ENCODE results near the gene ARHGAP29.

ARHGAP29 gene

DNA sequence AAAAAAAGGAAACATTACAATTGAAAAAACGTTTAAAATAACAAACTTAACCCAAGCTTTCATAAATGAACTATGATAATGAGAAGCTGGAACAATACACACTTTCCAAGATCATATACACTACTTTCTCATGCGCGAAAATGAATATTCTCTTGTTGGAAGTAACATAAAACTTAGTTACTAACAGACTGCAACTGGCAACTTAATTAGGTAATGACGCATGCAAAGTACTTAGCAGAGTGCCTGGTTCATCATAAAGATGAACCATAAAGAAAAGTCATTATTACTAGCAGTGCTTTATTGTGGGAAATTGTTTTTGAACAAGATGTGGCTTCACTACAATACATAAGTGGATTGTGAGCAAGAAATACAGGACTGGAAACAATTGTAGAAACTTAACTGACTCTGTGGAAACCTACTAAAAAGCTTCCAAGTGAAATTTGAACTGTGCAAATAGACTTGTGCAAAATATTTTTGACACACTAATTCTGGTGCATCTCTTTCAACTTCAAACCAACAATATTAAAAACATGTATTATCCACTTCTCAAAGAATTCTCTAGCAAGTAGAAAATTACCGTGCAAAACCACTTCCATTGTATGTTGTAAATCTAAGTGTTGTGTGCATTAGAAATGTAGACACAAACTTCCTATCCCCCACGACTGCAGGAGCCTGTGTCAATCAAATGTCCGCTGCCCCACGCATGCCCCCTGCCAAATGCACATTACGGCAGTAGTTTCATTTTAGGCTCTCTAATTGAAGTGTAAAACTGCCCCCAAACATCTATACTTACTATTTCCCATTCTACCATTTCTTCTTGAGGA, 2.0 kb downstream of the ARHGAP29 start:
- no peaks in the 10 kb centered on the region for H3K36me3 ChIP-seq (ENCODE audit: control insufficient read depth, insufficient read depth, low read length)
- peaks cover 45% of the 10 kb centered on the region for H3K27me3 ChIP-seq (ENCODE audit: control insufficient read depth, insufficient read depth, low read length)
- peak overlapping the region; percentile 96; the same call in 1 of the 2 replicates for H3K4me3 ChIP-seq (ENCODE audit: low read depth, low read length)
- no peaks in the 10 kb centered on the region for H3K9me3 ChIP-seq (ENCODE audit: control insufficient read depth, insufficient read depth, low read depth, low read length)
- H3K4me1 ChIP-seq (ENCODE audit: control insufficient read depth, insufficient read depth, low read length): peaks cover 15% of the 10 kb centered on the region
- H3K27ac ChIP-seq (ENCODE audit: low read depth, low read length): no peak overlapping the region
- no peak overlapping the region for H3K9ac ChIP-seq (ENCODE audit: low read length)

DNA sequence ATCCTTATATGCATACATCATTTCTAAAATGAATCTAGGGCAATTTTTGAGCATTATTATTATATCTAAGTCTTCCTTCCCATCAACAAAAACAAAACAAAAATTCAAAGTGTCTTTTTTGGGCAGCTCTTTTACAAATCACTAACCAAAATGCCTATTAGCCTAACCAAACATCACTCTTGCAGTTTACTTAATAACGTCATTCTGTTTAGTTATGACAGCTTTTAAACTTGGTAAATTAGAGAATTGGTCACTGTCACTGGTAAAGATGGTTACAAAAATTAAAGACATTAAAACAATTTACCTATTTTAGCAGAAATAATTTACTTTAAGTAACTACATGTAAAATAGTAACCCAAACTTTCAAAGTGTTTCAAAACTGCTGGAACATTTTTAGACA, 2.8 kb downstream of the ARHGAP29 start:
- H3K4me3 ChIP-seq (ENCODE audit: low read depth, low read length): no peak overlapping the region
- H3K4me1 ChIP-seq (ENCODE audit: control insufficient read depth, insufficient read depth, low read length): peaks cover 15% of the 10 kb centered on the region
- H3K9me3 ChIP-seq (ENCODE audit: control insufficient read depth, insufficient read depth, low read depth, low read length): no peaks in the 10 kb centered on the region
- H3K27me3 ChIP-seq (ENCODE audit: control insufficient read depth, insufficient read depth, low read length): peaks cover 41% of the 10 kb centered on the region
- no peak overlapping the region for H3K9ac ChIP-seq (ENCODE audit: low read length)
- H3K27ac ChIP-seq (ENCODE audit: low read depth, low read length): no peak overlapping the region
- no peaks in the 10 kb centered on the region for H3K36me3 ChIP-seq (ENCODE audit: control insufficient read depth, insufficient read depth, low read length)

DNA sequence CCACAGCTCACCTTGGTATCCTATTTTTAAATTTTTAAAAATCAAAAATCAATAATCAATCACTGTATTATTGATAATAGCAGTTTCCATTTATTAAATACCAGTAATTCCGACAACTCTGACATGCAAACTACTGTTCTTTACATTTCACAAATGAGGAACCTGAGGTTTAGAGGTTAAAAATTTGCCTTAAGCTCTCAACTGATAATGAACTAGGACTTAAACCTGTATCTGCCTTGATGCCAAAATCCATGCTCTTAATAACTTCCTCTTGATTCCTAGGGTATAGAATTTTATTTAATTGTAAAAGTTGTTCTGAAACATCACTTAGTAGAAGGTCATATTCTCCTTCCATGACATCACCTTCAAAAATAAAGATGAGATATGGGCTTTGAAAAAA, 5.6 kb downstream of the ARHGAP29 start:
- Histone ChIP-seq H3K27me3 (ENCODE audit: control insufficient read depth, insufficient read depth, low read length) (peaks cover 18% of the 10 kb centered on the region), H3K9ac (ENCODE audit: low read length) (no peak overlapping the region), H3K36me3 (ENCODE audit: control insufficient read depth, insufficient read depth, low read length) (no peaks in the 10 kb centered on the region), H3K9me3 (ENCODE audit: control insufficient read depth, insufficient read depth, low read depth, low read length) (no peaks in the 10 kb centered on the region), H3K4me1 (ENCODE audit: control insufficient read depth, insufficient read depth, low read length) (peaks cover 10% of the 10 kb centered on the region), H3K27ac (ENCODE audit: low read depth, low read length) (no peak overlapping the region), H3K4me3 (ENCODE audit: low read depth, low read length) (no peak overlapping the region)

DNA sequence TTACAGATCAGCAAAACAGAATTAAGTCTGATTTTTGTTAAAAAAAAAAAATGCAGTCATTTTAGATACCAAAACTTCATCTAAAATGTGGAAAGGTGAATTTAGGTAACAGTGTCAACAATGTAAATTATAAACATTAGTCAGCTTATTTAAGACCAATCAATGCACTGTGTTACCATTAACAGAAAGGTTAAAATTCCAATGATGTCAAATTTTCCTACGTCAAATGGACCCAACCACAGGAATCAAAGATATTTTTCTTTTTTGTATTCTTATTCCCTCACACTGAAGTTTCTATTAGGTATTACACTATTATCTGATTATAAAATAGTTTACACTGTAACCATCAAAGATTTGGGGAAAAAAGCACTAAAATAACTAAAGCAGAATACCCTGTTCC, 6.5 kb downstream of the ARHGAP29 start:
- Histone ChIP-seq H3K36me3 (ENCODE audit: control insufficient read depth, insufficient read depth, low read length) (no peaks in the 10 kb centered on the region), H3K27ac (ENCODE audit: low read depth, low read length) (no peak overlapping the region), H3K4me1 (ENCODE audit: control insufficient read depth, insufficient read depth, low read length) (peaks cover 10% of the 10 kb centered on the region), H3K27me3 (ENCODE audit: control insufficient read depth, insufficient read depth, low read length) (peaks cover 10% of the 10 kb centered on the region), H3K9me3 (ENCODE audit: control insufficient read depth, insufficient read depth, low read depth, low read length) (no peaks in the 10 kb centered on the region), H3K4me3 (ENCODE audit: low read depth, low read length) (no peak overlapping the region), H3K9ac (ENCODE audit: low read length) (no peak overlapping the region)

DNA sequence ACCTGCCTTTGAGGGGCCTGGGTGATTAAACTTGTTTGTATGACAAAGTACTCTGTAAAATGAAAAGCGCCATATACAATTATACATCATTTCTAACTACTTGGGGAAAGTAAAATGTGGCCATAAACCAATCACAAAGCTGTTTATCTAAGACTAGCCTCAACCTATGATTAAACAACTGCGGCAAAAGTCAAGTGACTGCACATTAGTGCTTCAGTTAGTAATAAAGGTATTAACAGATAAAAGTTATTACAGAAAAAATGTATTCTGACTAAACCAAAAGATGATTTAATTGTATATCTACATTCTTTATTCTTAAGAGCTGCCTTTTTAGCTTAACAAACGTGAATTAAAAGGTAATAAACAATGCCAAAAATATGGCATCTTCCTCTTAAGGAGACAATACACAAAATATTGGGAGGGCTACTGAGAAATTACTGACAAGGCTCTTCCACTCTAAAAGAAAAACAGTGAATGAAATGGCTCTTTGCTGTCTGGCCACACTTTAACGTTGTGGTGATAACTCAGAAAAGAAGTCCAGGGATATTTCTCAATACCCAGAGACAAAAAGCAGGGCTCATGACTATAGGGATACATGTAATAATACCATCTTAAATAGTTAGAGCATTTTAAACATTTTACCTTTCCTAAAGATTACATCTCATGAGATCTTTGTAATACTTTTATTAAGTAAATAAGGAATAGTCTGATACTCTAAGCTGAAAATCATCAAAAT, 8.6 kb downstream of the ARHGAP29 start:
- Histone ChIP-seq H3K9me3 (ENCODE audit: control insufficient read depth, insufficient read depth, low read depth, low read length) (no peaks in the 10 kb centered on the region), H3K27ac (ENCODE audit: low read depth, low read length) (no peak overlapping the region), H3K27me3 (ENCODE audit: control insufficient read depth, insufficient read depth, low read length) (no peaks in the 10 kb centered on the region), H3K4me1 (ENCODE audit: control insufficient read depth, insufficient read depth, low read length) (peaks cover 8% of the 10 kb centered on the region), H3K36me3 (ENCODE audit: control insufficient read depth, insufficient read depth, low read length) (no peaks in the 10 kb centered on the region), H3K4me3 (ENCODE audit: low read depth, low read length) (no peak overlapping the region), H3K9ac (ENCODE audit: low read length) (no peak overlapping the region)

DNA sequence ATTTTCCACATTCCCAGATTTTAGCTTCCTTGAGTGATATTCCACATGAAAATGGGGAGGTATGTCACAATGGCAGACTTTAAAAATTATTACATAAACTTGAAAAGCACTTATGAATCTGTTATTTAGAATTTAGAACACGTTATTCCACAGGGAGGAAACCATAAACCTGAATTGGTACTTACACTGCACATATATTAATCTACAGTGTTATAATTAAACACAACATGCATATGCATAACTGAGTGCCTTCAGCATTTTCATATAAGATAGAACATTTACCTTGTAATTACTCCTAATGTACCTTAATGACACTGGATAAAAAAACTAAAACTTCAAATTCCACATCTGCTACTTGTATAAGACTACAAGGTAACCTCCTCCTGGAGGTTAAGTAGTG, 9.8 kb downstream of the ARHGAP29 start:
- H3K4me1 ChIP-seq (ENCODE audit: control insufficient read depth, insufficient read depth, low read length): no peaks in the 10 kb centered on the region
- H3K9ac ChIP-seq (ENCODE audit: low read length): no peak overlapping the region
- no peaks in the 10 kb centered on the region for H3K9me3 ChIP-seq (ENCODE audit: control insufficient read depth, insufficient read depth, low read depth, low read length)
- no peaks in the 10 kb centered on the region for H3K36me3 ChIP-seq (ENCODE audit: control insufficient read depth, insufficient read depth, low read length)
- H3K4me3 ChIP-seq (ENCODE audit: low read depth, low read length): no peak overlapping the region
- H3K27me3 ChIP-seq (ENCODE audit: control insufficient read depth, insufficient read depth, low read length): no peaks in the 10 kb centered on the region
- H3K27ac ChIP-seq (ENCODE audit: low read depth, low read length): no peak overlapping the region

DNA sequence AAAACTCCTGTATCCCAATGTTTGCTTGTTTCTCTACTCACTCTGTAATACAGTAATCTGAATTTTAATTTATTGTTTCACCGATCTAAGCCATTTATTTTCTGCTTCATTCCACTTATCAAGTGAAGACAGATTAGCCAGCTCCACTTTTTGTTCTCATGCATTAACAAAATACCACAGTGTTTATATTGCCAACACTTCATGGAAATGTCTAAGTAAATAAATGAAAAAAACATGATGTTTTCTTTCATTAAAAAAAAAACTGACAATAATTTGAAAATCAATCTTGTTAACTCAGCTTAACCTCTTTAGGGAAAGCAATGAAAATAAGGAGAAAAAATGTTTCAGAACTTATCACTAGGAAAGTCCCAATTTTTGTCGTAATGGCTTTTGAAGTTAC, 11.5 kb downstream of the ARHGAP29 start:
- Histone ChIP-seq H3K9me3 (ENCODE audit: control insufficient read depth, insufficient read depth, low read depth, low read length) (no peaks in the 10 kb centered on the region), H3K27me3 (ENCODE audit: control insufficient read depth, insufficient read depth, low read length) (no peaks in the 10 kb centered on the region), H3K27ac (ENCODE audit: low read depth, low read length) (no peak overlapping the region), H3K4me1 (ENCODE audit: control insufficient read depth, insufficient read depth, low read length) (no peaks in the 10 kb centered on the region), H3K9ac (ENCODE audit: low read length) (no peak overlapping the region), H3K36me3 (ENCODE audit: control insufficient read depth, insufficient read depth, low read length) (no peaks in the 10 kb centered on the region), H3K4me3 (ENCODE audit: low read depth, low read length) (no peak overlapping the region)

DNA sequence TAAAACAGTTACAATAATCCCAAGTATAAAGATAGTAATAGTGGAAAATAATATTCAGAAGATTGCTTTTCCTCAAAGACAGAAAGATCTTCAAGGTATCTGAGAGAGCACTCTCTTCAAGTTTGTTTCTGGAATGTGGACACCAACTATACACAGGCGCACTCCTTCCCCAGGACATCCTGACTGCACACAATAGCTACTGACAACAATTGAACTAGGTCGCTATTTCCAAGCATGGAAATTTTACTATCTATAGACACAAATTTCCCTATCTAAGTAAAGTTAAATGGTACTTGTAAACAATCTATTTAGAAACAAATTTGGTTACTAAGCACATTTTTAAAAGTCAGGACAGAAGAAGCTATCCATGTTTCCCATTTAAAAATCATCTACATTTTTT, 19.1 kb downstream of the ARHGAP29 start:
- H3K9ac ChIP-seq (ENCODE audit: low read length): no peak overlapping the region
- H3K4me1 ChIP-seq (ENCODE audit: control insufficient read depth, insufficient read depth, low read length): peaks cover 5% of the 10 kb centered on the region; the same call in 1 of the 2 replicates
- no peaks in the 10 kb centered on the region for H3K36me3 ChIP-seq (ENCODE audit: control insufficient read depth, insufficient read depth, low read length)
- no peak overlapping the region for H3K27ac ChIP-seq (ENCODE audit: low read depth, low read length)
- H3K9me3 ChIP-seq (ENCODE audit: control insufficient read depth, insufficient read depth, low read depth, low read length): no peaks in the 10 kb centered on the region
- H3K4me3 ChIP-seq (ENCODE audit: low read depth, low read length): no peak overlapping the region
- no peaks in the 10 kb centered on the region for H3K27me3 ChIP-seq (ENCODE audit: control insufficient read depth, insufficient read depth, low read length)

DNA sequence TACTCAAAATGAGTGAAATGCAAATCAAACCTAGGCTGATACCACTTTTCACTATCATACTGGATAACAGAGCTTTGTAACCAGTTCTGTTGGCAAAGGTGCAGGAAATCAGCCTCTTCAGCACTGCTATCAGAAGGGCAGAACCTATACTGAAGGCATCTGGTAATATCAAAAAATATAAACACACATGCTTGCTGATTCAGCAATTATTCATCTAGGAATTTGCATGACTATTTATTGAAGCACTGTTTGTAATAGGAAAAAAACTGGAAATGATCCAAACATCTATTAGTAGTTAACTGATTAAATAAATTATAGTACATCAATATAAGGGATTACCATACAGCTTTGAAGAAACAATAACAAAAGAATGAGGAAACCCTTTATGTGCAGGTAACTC, 21.4 kb downstream of the ARHGAP29 start:
- no peaks in the 10 kb centered on the region for H3K36me3 ChIP-seq (ENCODE audit: control insufficient read depth, insufficient read depth, low read length)
- peaks cover 5% of the 10 kb centered on the region; the same call in 1 of the 2 replicates for H3K4me1 ChIP-seq (ENCODE audit: control insufficient read depth, insufficient read depth, low read length)
- no peaks in the 10 kb centered on the region for H3K9me3 ChIP-seq (ENCODE audit: control insufficient read depth, insufficient read depth, low read depth, low read length)
- H3K27ac ChIP-seq (ENCODE audit: low read depth, low read length): no peak overlapping the region
- no peak overlapping the region for H3K9ac ChIP-seq (ENCODE audit: low read length)
- no peaks in the 10 kb centered on the region for H3K27me3 ChIP-seq (ENCODE audit: control insufficient read depth, insufficient read depth, low read length)
- H3K4me3 ChIP-seq (ENCODE audit: low read depth, low read length): no peak overlapping the region

DNA sequence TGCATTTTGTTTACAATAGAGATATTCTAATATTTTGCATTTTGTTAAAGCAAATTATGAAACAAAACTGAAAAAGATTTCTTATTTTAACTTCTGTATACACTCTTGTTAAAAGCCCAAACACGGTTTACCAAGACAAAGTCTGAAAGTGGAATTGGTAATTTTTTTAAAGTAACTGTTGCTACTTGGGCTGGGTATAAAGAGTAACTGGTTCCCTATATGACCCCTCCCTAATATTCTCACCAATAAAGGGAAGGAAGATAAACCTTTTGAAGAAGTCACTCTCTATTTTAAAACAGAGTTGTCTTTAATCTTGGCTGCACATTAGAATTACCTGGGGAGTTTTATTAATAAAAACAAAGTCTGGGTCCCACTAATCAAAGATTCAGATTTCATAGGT, 27.4 kb downstream of the ARHGAP29 start:
- Histone ChIP-seq H3K27ac (ENCODE audit: low read depth, low read length) (no peak overlapping the region), H3K9ac (ENCODE audit: low read length) (no peak overlapping the region), H3K36me3 (ENCODE audit: control insufficient read depth, insufficient read depth, low read length) (peaks cover 5% of the 10 kb centered on the region; the same call in 1 of the 2 replicates)

DNA sequence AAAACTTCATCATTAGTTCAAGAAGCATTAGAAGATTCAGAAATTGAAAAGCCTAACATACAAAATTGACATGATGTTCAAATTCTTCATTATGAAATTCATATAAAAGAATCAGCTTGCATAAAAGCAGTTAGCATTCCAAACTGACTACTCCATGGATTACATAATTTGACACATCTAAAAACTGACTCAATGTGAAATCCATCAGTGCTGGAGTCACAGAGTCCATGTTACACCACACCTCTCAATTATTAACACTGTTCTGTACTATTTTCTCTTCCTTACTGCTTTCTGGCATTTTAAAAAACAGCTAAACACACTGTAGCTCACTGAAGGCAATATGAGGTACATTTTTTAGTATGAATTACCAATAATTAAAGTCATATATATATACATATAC, 28.0 kb downstream of the ARHGAP29 start:
- no peak overlapping the region for H3K9ac ChIP-seq (ENCODE audit: low read length)
- no peak overlapping the region for H3K4me3 ChIP-seq (ENCODE audit: low read depth, low read length)
- H3K4me1 ChIP-seq (ENCODE audit: control insufficient read depth, insufficient read depth, low read length): no peaks in the 10 kb centered on the region
- H3K36me3 ChIP-seq (ENCODE audit: control insufficient read depth, insufficient read depth, low read length): peaks cover 9% of the 10 kb centered on the region; the same call in 1 of the 2 replicates
- no peaks in the 10 kb centered on the region for H3K27me3 ChIP-seq (ENCODE audit: control insufficient read depth, insufficient read depth, low read length)
- no peak overlapping the region for H3K27ac ChIP-seq (ENCODE audit: low read depth, low read length)
- H3K9me3 ChIP-seq (ENCODE audit: control insufficient read depth, insufficient read depth, low read depth, low read length): peaks cover 3% of the 10 kb centered on the region; the same call in 1 of the 2 replicates

More for the DNA sequence above, 27.4 kb downstream of the ARHGAP29 start:
- Histone ChIP-seq H3K4me1 (ENCODE audit: control insufficient read depth, insufficient read depth, low read length) (no peaks in the 10 kb centered on the region), H3K27me3 (ENCODE audit: control insufficient read depth, insufficient read depth, low read length) (no peaks in the 10 kb centered on the region), H3K9me3 (ENCODE audit: control insufficient read depth, insufficient read depth, low read depth, low read length) (peaks cover 3% of the 10 kb centered on the region; the same call in 1 of the 2 replicates), H3K4me3 (ENCODE audit: low read depth, low read length) (no peak overlapping the region)
